Measurements from ENCODE around the gene SH2D1A. TPM values are rescaled to one million over a fixed set of nuclear protein-coding genes. Genes with fewer than 3 reads are reported as not detected.

Gene SH2D1A
- total and polyA plus RNA-seq, 2 of the 4 experiments (the other 2 are of a cell fraction), result not detected

DNA sequence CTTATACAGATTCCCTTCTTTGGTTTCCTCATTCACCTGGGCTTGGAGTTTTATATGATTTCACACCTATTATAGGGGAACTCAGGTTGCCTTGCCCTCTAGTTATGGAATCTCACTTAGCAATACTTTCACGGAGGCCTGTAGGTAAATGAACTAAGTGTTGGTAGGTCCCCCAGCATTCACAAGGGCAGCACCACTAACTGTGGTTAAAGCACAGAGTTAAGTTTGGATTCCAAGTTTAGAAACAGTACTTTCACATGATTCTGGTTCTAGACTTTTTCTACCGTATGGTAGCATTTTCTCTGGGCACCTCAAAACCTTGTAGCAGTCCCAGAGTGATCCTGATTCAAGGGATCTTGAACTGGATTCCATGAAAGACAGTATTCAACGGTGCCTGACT is 46.4 kb downstream of the SH2D1A start:
- intact Hi-C loops (cut with micrococcal nuclease), result no loop called here
- no peaks in the 10 kb centered on the region for H4K20me1 ChIP-seq (ENCODE audit: insufficient read depth, low read length)
- BruUV-seq (replicated peaks), result no TSS peak
- H3K18ac ChIP-seq (ENCODE audit: low read depth, low read length), result no peak overlapping the region
- H3K36me3 ChIP-seq (ENCODE audit: control insufficient read depth, insufficient read depth, low read length), result no peaks in the 10 kb centered on the region
- no peak overlapping the region for H3K14ac ChIP-seq (replicated peaks; ENCODE audit: low read depth, low read length)
- no peak overlapping the region for H2BK20ac ChIP-seq (ENCODE audit: low read depth, low read length)
- H3K4ac ChIP-seq (ENCODE audit: low read depth, low read length), result no peak overlapping the region
- H3K27ac ChIP-seq (ENCODE audit: insufficient read depth, low read length), result no peak overlapping the region
- no peaks in the 10 kb centered on the region for H3K27me3 ChIP-seq (ENCODE audit: control insufficient read depth, insufficient read depth, low read length)
- no peak for TF ChIP-seq CHD1 (IDR thresholded peaks at IDR 0.05; ENCODE audit: low read depth, low read length)
- TF ChIP-seq, protein P1, sequence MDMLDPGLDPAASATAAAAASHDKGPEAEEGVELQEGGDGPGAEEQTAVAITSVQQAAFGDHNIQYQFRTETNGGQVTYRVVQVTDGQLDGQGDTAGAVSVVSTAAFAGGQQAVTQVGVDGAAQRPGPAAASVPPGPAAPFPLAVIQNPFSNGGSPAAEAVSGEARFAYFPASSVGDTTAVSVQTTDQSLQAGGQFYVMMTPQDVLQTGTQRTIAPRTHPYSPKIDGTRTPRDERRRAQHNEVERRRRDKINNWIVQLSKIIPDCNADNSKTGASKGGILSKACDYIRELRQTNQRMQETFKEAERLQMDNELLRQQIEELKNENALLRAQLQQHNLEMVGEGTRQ (IDR thresholded peaks at IDR 0.05; ENCODE audit: low read depth, low read length), result no peak
- no peak for TF ChIP-seq CEBPB (IDR thresholded peaks at IDR 0.05; ENCODE audit: low read depth, low read length)
- no peak for TF ChIP-seq NFE2L2 (IDR thresholded peaks at IDR 0.05; ENCODE audit: low read depth, low read length)
- TF ChIP-seq RAD21 (IDR thresholded peaks at IDR 0.05; ENCODE audit: low read length), result no peak
- no peak for TF ChIP-seq BHLHE40 (IDR thresholded peaks at IDR 0.05; ENCODE audit: low read depth, low read length)
- TF ChIP-seq RFX5 (IDR thresholded peaks at IDR 0.05; ENCODE audit: low read depth, low read length), result no peak
- no peak for TF ChIP-seq MAFK (IDR thresholded peaks at IDR 0.05; ENCODE audit: low read depth, low read length)
- TF ChIP-seq MAZ (IDR thresholded peaks at IDR 0.05; ENCODE audit: borderline replicate concordance, low read depth, low read length), result no peak
- no peak for TF ChIP-seq FOS (IDR thresholded peaks at IDR 0.05; ENCODE audit: low read depth, low read length)
- TF ChIP-seq, protein P2, sequence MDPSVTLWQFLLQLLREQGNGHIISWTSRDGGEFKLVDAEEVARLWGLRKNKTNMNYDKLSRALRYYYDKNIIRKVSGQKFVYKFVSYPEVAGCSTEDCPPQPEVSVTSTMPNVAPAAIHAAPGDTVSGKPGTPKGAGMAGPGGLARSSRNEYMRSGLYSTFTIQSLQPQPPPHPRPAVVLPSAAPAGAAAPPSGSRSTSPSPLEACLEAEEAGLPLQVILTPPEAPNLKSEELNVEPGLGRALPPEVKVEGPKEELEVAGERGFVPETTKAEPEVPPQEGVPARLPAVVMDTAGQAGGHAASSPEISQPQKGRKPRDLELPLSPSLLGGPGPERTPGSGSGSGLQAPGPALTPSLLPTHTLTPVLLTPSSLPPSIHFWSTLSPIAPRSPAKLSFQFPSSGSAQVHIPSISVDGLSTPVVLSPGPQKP (IDR thresholded peaks at IDR 0.05; ENCODE audit: borderline replicate concordance, low read depth, low read length), result no peak
- TF ChIP-seq RCOR1 (IDR thresholded peaks at IDR 0.05; ENCODE audit: insufficient replicate concordance, low read length), result no peak
- TF ChIP-seq, protein P3, sequence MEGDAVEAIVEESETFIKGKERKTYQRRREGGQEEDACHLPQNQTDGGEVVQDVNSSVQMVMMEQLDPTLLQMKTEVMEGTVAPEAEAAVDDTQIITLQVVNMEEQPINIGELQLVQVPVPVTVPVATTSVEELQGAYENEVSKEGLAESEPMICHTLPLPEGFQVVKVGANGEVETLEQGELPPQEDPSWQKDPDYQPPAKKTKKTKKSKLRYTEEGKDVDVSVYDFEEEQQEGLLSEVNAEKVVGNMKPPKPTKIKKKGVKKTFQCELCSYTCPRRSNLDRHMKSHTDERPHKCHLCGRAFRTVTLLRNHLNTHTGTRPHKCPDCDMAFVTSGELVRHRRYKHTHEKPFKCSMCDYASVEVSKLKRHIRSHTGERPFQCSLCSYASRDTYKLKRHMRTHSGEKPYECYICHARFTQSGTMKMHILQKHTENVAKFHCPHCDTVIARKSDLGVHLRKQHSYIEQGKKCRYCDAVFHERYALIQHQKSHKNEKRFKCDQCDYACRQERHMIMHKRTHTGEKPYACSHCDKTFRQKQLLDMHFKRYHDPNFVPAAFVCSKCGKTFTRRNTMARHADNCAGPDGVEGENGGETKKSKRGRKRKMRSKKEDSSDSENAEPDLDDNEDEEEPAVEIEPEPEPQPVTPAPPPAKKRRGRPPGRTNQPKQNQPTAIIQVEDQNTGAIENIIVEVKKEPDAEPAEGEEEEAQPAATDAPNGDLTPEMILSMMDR (conservative IDR thresholded peaks at IDR 0.05; ENCODE audit: low read depth, low read length), result no peak
- no peak for TF ChIP-seq SMC3 (IDR thresholded peaks at IDR 0.05; ENCODE audit: low read depth, low read length)
- TF ChIP-seq MXI1 (IDR thresholded peaks at IDR 0.05; ENCODE audit: borderline replicate concordance, low read depth, low read length), result no peak
- TF ChIP-seq POLR2A (IDR thresholded peaks at IDR 0.05; ENCODE audit: low read depth, low read length), result no peak
- H3K79me1 ChIP-seq (ENCODE audit: low read depth in 1 of 2, low read length in 2 of 2), result no peaks in the 10 kb centered on the region
- H2AFZ ChIP-seq (replicated peaks; ENCODE audit: low read length, poor library complexity), result no peak overlapping the region
- H2BK120ac ChIP-seq (ENCODE audit: low read depth, low read length), result no peak overlapping the region
- H2AK9ac ChIP-seq (replicated peaks; ENCODE audit: low read depth, low read length, poor library complexity), result no peak overlapping the region
- H3K9ac ChIP-seq (ENCODE audit: low read depth, low read length), result no peak overlapping the region
- no peak overlapping the region for H2AK5ac ChIP-seq (ENCODE audit: low read depth, low read length)
- CTCF ChIA-PET, result no interaction called here
- dilution Hi-C loops (cut with HindIII; ENCODE audit: low sequenced_read_pairs, unreplicated experiment), result no loop called here
- no peak overlapping the region for H4K5ac ChIP-seq (ENCODE audit: low read depth, low read length)
- in situ Hi-C loops (cut with MboI; ENCODE audit: low sequenced_read_pairs), result no loop called here
- POLR2A ChIA-PET (ENCODE audit: unreplicated experiment), result no interaction called here
- no CpG with 5 or more reads among the region's 3 CpGs for WGBS, 2 experiments (ENCODE audit: extremely low coverage in 2 of 2, insufficient read length in 1 of 2)
- H3K23ac ChIP-seq (ENCODE audit: low read depth, low read length), result no peak overlapping the region
- H3K9me1 ChIP-seq (ENCODE audit: insufficient read depth, low read length), result no peaks in the 10 kb centered on the region
- H3K4me1 ChIP-seq (ENCODE audit: control insufficient read depth, insufficient read depth, low read length), result no peaks in the 10 kb centered on the region
- H3K9me3 ChIP-seq (ENCODE audit: control insufficient read depth, insufficient read depth, low read length), result no peaks in the 10 kb centered on the region
- H2BK5ac ChIP-seq (ENCODE audit: low read depth, low read length, poor library complexity, severe bottlenecking), result no peak overlapping the region
- DNase-seq (no peak), ATAC-seq (ENCODE audit: low read depth) (no peak)
- no peak overlapping the region for H3K56ac ChIP-seq (ENCODE audit: extremely low read depth, insufficient read depth, low read length)
- H4K91ac ChIP-seq (ENCODE audit: insufficient read depth, low read depth, low read length), result no peak overlapping the region
- H4K8ac ChIP-seq (ENCODE audit: low read depth in 2 of 2, low read length in 2 of 2), result no peak overlapping the region
- H2BK15ac ChIP-seq (ENCODE audit: low read depth, low read length), result no peak overlapping the region
- H3K4me2 ChIP-seq (ENCODE audit: low read depth, low read length), result no peak overlapping the region
- no peak overlapping the region for H3K4me3 ChIP-seq (ENCODE audit: insufficient read depth, low read depth, low read length)
